Activated CD4-positive, alpha-beta memory T cell treated with anti-CD3 and anti-CD28 coated beads, Interleukin-2, amount 10 ng/mL, durations not matched to agents 7 days and 5 days (primary cell): Measurements from ENCODE around the gene NOX1. TPM values are rescaled to one million over a fixed set of nuclear protein-coding genes. Genes with fewer than 3 reads are reported as not detected.

Source experiments
- CTCF ChIA-PET: fragments of 350-600 bp; sonication (Branson Sonifier 250); formaldehyde crosslinking; loops from one replicate; lab custom pipeline; 2021; ENCODE audit warnings: antibody characterized with exemption, inconsistent platforms; lab: Charles Lee
- POLR2A ChIA-PET: fragments of 350-600 bp; sonication (Branson Sonifier 250); formaldehyde crosslinking; loops from one replicate; lab custom pipeline; 2021; ENCODE audit warnings: antibody characterized with exemption; lab: Charles Lee
- DNase-seq: peaks from one replicate; pipeline ENCODE4 v3.0.0-alpha.2; 2020
- H3K27ac Mint-ChIP-seq: one replicate; pipeline ENCODE4 v1.8.0; 2021; ENCODE audit warnings: mild to moderate bottlenecking, mixed read lengths
- H3K27me3 Mint-ChIP-seq: one replicate; pipeline ENCODE4 v1.8.0; 2021; ENCODE audit warnings: mixed read lengths
- H3K36me3 Mint-ChIP-seq: one replicate; pipeline ENCODE4 v1.8.0; 2021; ENCODE audit warnings: low read depth, mixed read lengths
- H3K4me1 Mint-ChIP-seq: one replicate; pipeline ENCODE4 v1.8.0; 2021; ENCODE audit warnings: mixed read lengths
- H3K4me3 Mint-ChIP-seq: one replicate; pipeline ENCODE4 v1.8.0; 2021; ENCODE audit warnings: mild to moderate bottlenecking, mixed read lengths
- H3K9me3 Mint-ChIP-seq: one replicate; pipeline ENCODE4 v1.8.0; 2021; ENCODE audit warnings: mixed read lengths
- total RNA-seq, 2 experiments: library from RNA; stranded (reverse); gene quantifications; one replicate each; pipeline ENCODE4 v1.2.3, GENCODE V29; 2021

Gene NOX1
- total RNA-seq: not detected

GRCh38 chrX:100874325-100874724 lies at the start of gene NOX1:
Gene NOX1 (minus strand): TSS chrX:100874359. CDS start chrX:100874139, 220 bp downstream.
- H3K27me3 Mint-ChIP-seq: peaks cover 4% of the 10 kb centered on the region
- ChIA-PET POLR2A (no interaction called here), CTCF (no interaction called here)
- no peaks in the 10 kb centered on the region for H3K36me3 Mint-ChIP-seq
- no peak within 1 kb of the TSS for H3K27ac Mint-ChIP-seq
- no peak for DNase-seq
- H3K4me3 Mint-ChIP-seq: no peak within 1 kb of the TSS
- peaks cover 5% of the 10 kb centered on the region for H3K4me1 Mint-ChIP-seq
- no peaks in the 10 kb centered on the region for H3K9me3 Mint-ChIP-seq

- ChIA-PET CTCF (no interaction called here), POLR2A (no interaction called here)
- Mint-ChIP-seq H3K9me3 (no peaks in the 10 kb centered on the region), H3K27me3 (no peaks in the 10 kb centered on the region), H3K4me3 (no peak overlapping the region), H3K4me1 (no peaks in the 10 kb centered on the region), H3K27ac (no peak overlapping the region), H3K36me3 (no peaks in the 10 kb centered on the region)
- no peak for DNase-seq
Measured at GRCh38 chrX:100915562-100915961, 41.4 kb upstream of the NOX1 start.

- H3K27ac Mint-ChIP-seq: no peak overlapping the region
- DNase-seq: no peak
- H3K9me3 Mint-ChIP-seq: no peaks in the 10 kb centered on the region
- ChIA-PET CTCF (no interaction called here), POLR2A (no interaction called here)
- H3K4me3 Mint-ChIP-seq: no peak overlapping the region
- H3K27me3 Mint-ChIP-seq: no peaks in the 10 kb centered on the region
- H3K36me3 Mint-ChIP-seq: no peaks in the 10 kb centered on the region
- H3K4me1 Mint-ChIP-seq: no peaks in the 10 kb centered on the region
Measured at GRCh38 chrX:100913111-100913510, 39.0 kb upstream of the NOX1 start.

- DNase-seq: no peak
- ChIA-PET POLR2A (no interaction called here), CTCF (no interaction called here)
- Mint-ChIP-seq H3K27me3 (peaks cover 3% of the 10 kb centered on the region), H3K4me3 (no peak overlapping the region), H3K36me3 (no peaks in the 10 kb centered on the region), H3K9me3 (no peaks in the 10 kb centered on the region), H3K4me1 (no peaks in the 10 kb centered on the region), H3K27ac (no peak overlapping the region)
Measured at GRCh38 chrX:100911731-100912130, 37.6 kb upstream of the NOX1 start.

GRCh38 chrX:100905620-100906019 lies 31.5 kb upstream of the NOX1 start:
- Mint-ChIP-seq H3K9me3 (no peaks in the 10 kb centered on the region), H3K4me3 (no peak overlapping the region), H3K27ac (no peak overlapping the region), H3K36me3 (no peaks in the 10 kb centered on the region), H3K4me1 (no peaks in the 10 kb centered on the region), H3K27me3 (peaks cover 3% of the 10 kb centered on the region)
- CTCF ChIA-PET: no interaction called here
- DNase-seq: no peak
- POLR2A ChIA-PET: no interaction called here

- POLR2A ChIA-PET: no interaction called here
- CTCF ChIA-PET: interaction anchor here (0.6 kb wide), 1 partner anchor 97 kb away, joined by 3 read pairs; no protein-coding TSS in a partner anchor
- no peaks in the 10 kb centered on the region for H3K36me3 Mint-ChIP-seq
- H3K4me1 Mint-ChIP-seq: no peaks in the 10 kb centered on the region
- no peaks in the 10 kb centered on the region for H3K9me3 Mint-ChIP-seq
- H3K27me3 Mint-ChIP-seq: peaks cover 3% of the 10 kb centered on the region
- no peak overlapping the region for H3K27ac Mint-ChIP-seq
- H3K4me3 Mint-ChIP-seq: no peak overlapping the region
- DNase-seq: no peak
Measured at GRCh38 chrX:100904433-100904832, 30.3 kb upstream of the NOX1 start.

GRCh38 chrX:100895365-100896075 lies 21.4 kb upstream of the NOX1 start:
- no peaks in the 10 kb centered on the region for H3K27me3 Mint-ChIP-seq
- CTCF ChIA-PET: no interaction called here

GRCh38 chrX:100883654-100884053 lies 9.5 kb upstream of the NOX1 start:
- H3K4me1 Mint-ChIP-seq: peaks cover 5% of the 10 kb centered on the region
- no peaks in the 10 kb centered on the region for H3K36me3 Mint-ChIP-seq
- no peaks in the 10 kb centered on the region for H3K9me3 Mint-ChIP-seq
- CTCF ChIA-PET: interaction anchor here (0.6 kb wide), 2 partner anchors 18 to 31 kb away, joined by 3 read pairs; no protein-coding TSS in a partner anchor
- H3K27me3 Mint-ChIP-seq: no peaks in the 10 kb centered on the region
- POLR2A ChIA-PET: no interaction called here
- DNase-seq: no peak
- no peak overlapping the region for H3K4me3 Mint-ChIP-seq
- no peak overlapping the region for H3K27ac Mint-ChIP-seq

More at GRCh38 chrX:100895365-100896075, 21.4 kb upstream of the NOX1 start:
- no peak overlapping the region for H3K27ac Mint-ChIP-seq
- peak; percentile 19 for DNase-seq
- H3K4me1 Mint-ChIP-seq: no peaks in the 10 kb centered on the region
- POLR2A ChIA-PET: no interaction called here
- H3K9me3 Mint-ChIP-seq: no peaks in the 10 kb centered on the region
- H3K4me3 Mint-ChIP-seq: no peak overlapping the region
- no peaks in the 10 kb centered on the region for H3K36me3 Mint-ChIP-seq

GRCh38 chrX:100880368-100880767 lies 6.2 kb upstream of the NOX1 start:
- peaks cover 3% of the 10 kb centered on the region for H3K4me1 Mint-ChIP-seq
- DNase-seq: no peak
- no peaks in the 10 kb centered on the region for H3K9me3 Mint-ChIP-seq
- no peak overlapping the region for H3K27ac Mint-ChIP-seq
- ChIA-PET CTCF (no interaction called here), POLR2A (no interaction called here)
- H3K36me3 Mint-ChIP-seq: no peaks in the 10 kb centered on the region
- H3K4me3 Mint-ChIP-seq: no peak overlapping the region
- H3K27me3 Mint-ChIP-seq: peaks cover 2% of the 10 kb centered on the region

GRCh38 chrX:100871594-100872560 lies 2.3 kb downstream of the NOX1 start:
- H3K4me1 Mint-ChIP-seq: peaks cover 5% of the 10 kb centered on the region
- H3K4me3 Mint-ChIP-seq: no peak overlapping the region
- CTCF ChIA-PET: no interaction called here
- no peak for DNase-seq
- H3K9me3 Mint-ChIP-seq: no peaks in the 10 kb centered on the region
- no peak overlapping the region for H3K27ac Mint-ChIP-seq
- H3K36me3 Mint-ChIP-seq: no peaks in the 10 kb centered on the region
- POLR2A ChIA-PET: no interaction called here
- peaks cover 4% of the 10 kb centered on the region for H3K27me3 Mint-ChIP-seq

- Mint-ChIP-seq H3K27ac (no peak overlapping the region), H3K36me3 (no peaks in the 10 kb centered on the region), H3K27me3 (peaks cover 2% of the 10 kb centered on the region), H3K9me3 (no peaks in the 10 kb centered on the region), H3K4me1 (peaks cover 5% of the 10 kb centered on the region), H3K4me3 (no peak overlapping the region)
- ChIA-PET POLR2A (no interaction called here), CTCF (no interaction called here)
- DNase-seq: no peak
Measured at GRCh38 chrX:100870527-100870926, 3.6 kb downstream of the NOX1 start.

GRCh38 chrX:100868273-100868672 lies 5.9 kb downstream of the NOX1 start:
- no peak for DNase-seq
- CTCF ChIA-PET: no interaction called here
- Mint-ChIP-seq H3K36me3 (no peaks in the 10 kb centered on the region), H3K27me3 (no peaks in the 10 kb centered on the region), H3K4me1 (no peaks in the 10 kb centered on the region), H3K4me3 (no peak overlapping the region), H3K9me3 (no peaks in the 10 kb centered on the region), H3K27ac (no peak overlapping the region)
- POLR2A ChIA-PET: no interaction called here

- Mint-ChIP-seq H3K4me3 (no peak overlapping the region), H3K4me1 (no peaks in the 10 kb centered on the region), H3K36me3 (no peaks in the 10 kb centered on the region), H3K27ac (no peak overlapping the region), H3K27me3 (no peaks in the 10 kb centered on the region), H3K9me3 (no peaks in the 10 kb centered on the region)
- CTCF ChIA-PET: no interaction called here
- no peak for DNase-seq
- POLR2A ChIA-PET: no interaction called here
Measured at GRCh38 chrX:100864657-100865391, 9.3 kb downstream of the NOX1 start.
